ENCODE measurements around the gene NUBPL.

NUBPL gene, protein sequence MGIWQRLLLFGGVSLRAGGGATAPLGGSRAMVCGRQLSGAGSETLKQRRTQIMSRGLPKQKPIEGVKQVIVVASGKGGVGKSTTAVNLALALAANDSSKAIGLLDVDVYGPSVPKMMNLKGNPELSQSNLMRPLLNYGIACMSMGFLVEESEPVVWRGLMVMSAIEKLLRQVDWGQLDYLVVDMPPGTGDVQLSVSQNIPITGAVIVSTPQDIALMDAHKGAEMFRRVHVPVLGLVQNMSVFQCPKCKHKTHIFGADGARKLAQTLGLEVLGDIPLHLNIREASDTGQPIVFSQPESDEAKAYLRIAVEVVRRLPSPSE

DNA sequence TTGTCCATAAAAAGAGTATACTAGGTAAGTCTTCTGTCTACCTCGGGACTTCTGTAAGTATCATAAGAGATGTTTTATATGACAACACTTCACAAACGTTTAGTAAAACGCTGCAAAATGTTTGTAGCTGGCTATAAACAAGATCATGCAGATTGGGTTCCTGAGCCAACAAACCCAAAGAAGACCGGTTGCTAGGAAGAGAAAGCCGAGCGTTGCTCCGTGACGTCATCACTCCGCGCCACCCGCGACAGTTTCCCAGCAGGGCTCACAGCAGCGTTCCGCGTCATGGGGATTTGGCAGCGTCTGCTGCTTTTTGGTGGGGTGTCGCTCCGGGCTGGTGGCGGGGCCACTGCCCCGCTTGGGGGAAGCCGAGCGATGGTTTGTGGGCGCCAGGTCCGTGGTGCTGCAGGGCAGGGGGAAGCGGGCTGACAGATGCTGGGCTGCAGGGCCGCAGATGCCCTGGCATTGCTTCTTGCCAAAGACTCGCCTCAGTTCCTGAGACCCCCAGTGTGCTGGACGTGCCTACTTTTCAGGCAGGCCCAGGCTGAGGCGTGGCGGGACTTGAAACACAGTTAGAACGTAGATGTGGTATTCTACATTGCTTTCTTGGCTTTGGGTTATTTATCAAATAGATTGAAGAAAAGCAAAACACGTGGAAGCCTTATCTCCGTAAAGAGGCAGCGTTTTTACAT, at the start of gene NUBPL:
Gene NUBPL (plus strand): TSS at position 250 of the 692 bp plus-strand sequence. CDS start 36 bp downstream, at position 286.
- DNase-seq, result peak; percentile 54

DNA sequence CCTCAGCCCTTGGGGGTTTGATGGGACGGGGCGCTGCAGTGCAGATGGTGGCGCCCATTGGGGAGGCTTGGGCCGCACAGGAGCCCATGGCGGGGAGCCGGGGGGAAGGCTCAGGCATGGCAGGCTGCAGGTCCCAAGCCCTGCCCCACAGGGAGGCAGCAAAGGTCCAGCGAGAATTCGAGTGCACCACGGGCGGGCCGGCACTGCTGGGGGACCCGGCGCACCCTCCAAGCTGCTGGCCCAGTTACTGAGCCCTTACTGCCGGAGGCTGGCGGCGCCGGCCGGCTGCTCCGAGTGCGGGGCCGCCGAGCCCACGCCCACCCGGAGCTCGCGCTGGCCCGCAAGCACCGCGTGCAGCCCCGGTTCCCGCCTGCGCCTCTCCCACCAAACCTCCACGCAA, 34.1 kb upstream of the NUBPL start:
- DNase-seq, result no peak

DNA sequence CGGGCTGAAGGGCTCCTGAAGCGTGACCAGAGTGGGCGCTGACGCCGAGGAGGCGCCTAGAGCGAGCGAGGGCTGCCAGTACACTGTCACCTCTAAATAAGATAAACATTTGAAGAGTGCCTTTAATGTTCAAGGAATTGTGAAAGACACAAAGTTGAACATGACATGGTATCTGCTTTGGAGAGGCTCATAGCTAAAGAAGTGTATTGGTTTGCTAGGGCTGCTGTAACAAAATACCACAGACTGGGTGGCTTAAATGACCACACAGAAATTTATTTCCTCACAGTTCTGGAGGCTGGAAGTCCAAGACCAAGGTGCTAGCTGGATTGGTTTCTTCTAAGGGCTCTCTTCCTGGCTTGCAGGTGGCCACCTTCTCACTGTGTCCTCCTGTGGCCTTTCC, 33.7 kb upstream of the NUBPL start:
- no peak for DNase-seq

DNA sequence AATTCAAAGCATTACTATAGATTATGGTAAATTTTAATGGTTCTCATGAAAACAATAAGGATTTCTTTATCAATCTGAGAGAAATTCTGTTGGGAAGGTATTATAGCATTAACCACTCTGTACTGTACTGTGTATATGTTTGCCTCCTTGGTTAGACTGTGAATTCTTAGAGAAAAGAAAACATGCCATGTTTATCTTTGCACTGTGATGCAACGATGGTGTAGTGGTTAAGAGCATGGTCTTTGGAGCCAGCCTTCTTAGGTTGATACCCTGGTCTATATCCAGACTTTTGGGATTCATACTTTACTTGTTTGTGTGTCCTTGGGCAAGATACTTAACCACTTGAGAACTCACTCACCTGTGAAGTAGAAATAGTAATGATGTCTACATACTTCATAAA, 32.2 kb upstream of the NUBPL start:
- DNase-seq, result no peak

DNA sequence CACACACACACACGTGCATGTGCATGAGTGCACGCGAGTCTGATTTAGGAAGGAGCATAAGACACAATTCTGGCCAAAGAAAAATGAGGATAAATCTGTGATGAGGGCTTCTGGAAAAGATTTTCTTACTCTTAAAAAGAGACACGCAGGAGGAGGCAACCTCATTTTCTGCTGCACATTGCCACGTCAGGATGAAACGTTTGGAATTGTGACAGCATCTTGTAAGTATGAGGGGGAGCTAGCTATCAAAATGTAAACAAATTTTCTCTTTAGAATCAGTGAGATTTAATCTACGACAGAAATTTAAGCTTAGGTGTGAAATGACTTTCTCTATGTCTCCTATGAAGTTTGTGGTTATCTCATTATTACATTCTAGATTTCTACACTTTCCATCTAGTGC, 31.1 kb upstream of the NUBPL start:
- no peak for DNase-seq

DNA sequence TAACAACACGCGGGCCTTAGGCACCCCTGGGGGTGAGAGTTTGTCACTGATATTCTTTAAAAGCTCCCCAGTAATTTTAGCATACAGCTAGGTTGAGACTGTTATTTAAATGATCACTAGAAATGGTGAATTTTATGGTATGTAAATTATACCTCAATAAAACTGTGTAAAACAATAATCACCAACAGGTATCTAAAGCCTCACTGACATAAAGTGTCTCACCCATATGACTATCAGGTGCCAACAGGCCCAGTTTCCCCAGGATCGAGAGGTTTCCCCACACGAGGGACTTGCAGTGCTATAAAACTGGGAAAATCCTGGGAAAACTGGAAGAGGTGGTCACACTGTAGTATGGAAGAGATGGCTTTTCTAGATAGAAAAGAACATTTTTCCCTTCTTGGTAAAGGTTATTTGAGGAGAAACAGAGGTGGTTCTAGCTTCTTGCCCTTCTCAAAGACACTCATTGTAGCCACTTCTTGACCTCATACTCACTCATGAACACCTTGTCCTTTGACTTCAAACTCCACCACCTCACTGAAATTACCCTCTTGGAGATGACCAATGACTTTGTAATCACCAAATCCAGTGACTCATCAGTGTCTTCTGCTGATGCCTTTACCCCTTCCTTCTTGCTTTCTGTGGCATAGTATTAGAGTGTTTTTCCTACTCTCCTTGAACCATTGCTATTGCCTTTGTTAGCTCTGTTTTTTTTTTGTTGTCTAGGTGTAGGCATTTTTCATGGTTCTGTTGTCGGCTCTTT, 24.8 kb upstream of the NUBPL start:
- DNase-seq, result no peak

DNA sequence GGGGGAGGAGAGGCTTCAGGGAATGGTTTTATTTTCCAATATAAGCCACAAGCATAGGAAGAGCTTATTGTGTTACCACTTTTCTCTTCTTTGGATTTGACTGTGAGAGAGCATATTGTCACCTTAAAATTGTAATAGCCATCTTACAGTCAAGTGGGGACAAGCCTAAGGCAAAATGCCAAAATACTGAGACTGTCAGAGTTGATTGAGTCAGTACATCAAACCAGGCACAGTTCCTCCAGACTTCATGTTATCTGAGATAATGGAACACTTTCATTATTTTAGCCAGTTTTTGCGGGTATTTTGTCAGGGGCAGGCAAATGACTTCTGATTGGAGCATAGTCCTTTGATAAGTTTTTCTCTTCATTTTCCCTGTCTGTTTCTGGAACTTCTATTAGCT, 19.5 kb upstream of the NUBPL start:
- no peak for DNase-seq

DNA sequence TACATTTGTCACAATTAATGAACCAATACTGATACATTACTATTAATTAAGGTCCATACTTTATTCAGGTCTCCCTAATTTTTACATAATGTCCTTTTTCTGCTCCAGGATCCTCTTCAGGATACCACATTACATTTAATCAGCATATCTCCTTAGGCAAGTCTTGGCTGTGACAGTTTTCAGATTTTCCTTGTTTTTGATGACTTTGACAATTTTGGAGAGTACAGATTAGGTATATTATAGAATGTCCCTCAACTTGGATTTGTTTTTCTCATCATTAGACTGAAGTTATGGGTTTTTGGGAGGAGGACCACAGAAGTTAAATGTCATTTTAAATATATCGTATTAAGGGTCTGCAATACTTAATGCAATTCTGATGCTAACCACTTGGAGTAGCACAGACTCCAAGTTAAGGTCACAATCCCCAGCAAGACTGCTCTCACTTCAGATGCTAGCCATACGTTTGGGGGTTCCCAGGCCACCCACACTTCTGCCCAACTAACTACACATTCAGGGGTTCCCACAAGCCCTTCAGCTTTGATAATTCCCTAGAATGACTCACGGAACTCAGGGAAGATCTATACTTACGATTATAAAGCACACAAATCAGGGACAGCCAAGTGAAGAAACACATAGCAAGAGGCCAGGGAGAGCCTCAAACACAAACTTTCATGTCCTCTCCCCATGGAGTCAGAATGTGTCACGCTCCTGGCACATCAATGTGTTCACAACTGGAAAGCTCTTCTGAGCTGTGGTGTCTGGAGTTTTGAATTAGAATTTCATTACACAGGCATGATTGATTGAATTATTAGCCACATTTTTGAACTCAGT, 17.0 kb upstream of the NUBPL start:
- no peak for DNase-seq

DNA sequence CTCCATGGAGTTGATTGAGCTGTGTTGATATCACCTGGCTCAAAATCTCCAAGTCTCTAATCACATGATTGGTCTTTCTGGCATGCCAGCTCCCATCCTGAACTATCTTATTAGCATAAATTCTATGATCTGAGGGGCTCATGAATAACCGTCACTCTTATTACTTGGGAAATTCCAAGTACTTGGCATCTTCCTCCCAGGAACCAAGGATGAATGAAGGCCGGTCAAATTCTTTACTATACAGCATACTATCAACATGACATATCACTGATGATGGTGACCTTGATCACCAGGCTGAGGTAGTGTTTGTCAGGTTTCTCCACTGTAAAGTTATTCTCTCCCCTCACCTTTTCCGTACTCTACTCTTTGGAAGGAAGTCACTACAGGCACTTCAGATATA, 16.4 kb upstream of the NUBPL start:
- no peak for DNase-seq

DNA sequence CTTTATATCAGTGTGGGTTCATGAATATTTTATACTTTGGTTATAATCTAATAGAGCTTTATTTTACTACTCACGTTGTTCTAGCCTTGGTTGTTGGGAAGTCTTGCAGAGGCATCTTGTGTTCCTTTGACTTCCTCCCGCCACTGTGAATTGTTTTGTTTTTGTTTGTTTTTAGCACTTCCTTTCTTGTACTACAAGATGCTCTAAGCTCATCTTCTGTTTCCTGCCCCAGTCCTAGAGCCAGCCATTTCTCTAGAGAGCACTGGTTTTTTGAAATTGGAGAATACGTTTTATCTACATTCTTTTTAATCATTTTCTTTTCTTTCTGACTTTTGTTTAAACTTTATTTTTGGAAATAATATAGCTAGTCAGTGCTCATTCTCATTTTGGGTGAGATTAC, 15.9 kb upstream of the NUBPL start:
- no peak for DNase-seq

DNA sequence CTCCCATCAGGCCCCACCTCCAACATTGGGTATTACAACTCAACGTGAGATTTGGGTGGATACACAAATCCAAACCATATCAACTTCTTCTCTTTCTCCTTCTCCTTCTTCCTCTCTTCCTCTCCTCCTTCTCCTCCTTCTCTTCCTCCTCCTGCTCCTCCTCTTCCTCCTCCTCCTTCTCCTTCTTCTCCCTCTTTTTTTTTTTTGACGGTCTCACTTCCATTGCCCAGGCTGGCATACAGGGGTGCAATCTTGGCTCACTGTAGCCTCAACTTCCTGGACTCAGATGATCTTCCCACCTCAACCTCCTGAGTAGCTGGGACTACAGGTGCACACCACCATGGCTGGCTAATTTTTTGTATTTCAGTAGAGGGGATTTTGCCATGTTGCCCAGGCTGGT, 11.4 kb upstream of the NUBPL start:
- DNase-seq, result no peak

DNA sequence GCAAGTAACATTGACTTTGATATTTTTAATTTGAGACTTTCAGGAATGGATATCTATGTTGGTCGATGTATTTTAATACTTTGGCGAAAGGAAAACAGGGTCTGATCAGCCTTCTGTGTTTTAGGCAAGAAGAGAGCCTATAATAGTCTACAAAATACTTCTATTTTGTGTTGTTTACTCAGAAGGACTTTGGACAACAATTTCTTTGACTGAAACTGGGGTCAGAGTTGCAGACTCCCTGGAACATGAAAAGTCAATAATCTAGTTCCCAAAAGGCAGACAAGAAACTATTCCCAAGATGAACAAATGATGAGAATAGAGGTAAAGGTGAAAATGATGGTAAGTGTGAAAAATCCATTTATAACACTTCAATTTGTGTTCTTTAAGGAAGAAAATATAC, 10.6 kb upstream of the NUBPL start:
- no peak for DNase-seq

DNA sequence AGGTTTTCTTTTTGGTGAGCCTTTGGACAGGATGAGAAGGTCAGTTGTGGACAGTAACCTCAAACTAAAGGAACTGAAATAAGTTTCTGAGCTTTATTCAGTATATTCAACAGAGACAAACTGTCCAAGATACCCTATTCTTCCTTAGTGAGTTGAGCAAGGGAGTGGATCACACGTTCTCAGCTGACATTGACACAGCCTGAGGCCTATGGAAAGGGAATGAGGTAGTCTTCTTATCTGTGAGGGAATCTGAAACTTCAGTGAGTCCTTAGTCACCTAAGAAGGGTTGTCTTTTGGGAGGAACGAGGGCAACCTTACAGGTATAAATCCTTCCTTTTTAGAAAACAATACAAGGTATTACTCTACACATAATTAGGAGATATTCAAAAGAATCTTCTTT, 5.0 kb upstream of the NUBPL start:
- no peak for DNase-seq

DNA sequence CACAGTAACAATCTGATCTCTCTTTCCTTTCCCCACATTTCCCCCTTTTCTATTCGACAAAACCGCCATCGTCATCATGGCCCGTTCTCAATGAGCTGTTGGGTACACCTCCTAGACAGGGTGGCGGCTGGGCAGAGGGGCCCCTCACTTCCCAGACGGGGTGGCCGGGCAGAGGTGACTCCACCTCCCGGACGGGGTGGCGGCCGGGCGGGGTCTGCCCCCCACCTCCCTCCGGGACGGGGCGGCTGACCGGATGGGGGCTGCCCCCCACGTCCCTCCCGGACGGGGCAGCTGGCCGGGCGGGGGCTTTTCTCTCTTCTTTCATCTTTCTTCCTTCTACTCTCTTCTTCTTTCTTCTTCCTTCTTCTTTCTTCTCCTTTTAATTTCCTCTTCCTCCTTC, 1.3 kb upstream of the NUBPL start:
- DNase-seq, result no peak

DNA sequence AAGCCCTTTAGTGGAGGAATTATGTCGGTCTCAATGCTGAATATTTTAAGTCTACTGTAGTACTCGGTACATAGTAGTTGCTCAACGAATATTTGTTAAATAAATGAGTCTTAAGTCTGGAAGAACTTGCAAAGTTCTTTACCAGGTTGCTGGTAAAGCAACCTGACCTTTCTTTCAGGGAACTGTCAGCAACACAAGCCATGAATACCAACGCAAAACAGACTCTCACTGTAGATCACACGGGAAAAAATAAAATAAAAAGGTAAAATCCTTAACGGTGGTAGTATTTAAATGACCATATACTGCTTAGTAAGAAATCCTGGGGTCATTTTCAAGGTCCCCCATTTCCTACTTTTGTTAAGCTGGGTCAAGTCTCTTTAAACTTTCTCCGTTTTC, 447 bp upstream of the NUBPL start:
- no peak for DNase-seq

DNA sequence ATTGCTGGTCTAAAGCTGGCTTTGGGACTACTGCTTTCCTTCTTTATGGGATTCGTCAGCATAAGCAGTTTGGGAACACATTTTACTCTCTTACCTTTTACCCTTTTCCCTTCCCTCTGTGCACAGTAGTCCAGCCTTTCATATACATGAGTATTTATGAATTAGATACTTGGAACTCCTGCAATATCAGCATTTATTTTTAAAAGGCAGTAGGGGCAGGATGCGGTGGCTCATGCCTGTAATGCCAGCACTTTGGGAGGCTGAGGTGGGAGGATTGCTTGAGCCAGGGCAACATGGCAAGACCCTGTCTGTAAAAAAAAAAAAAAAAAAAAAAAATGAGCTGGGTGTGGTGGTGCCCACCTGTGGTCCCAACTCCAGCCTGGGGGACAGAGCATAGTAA, 3.0 kb downstream of the NUBPL start:
- DNase-seq, result no peak

DNA sequence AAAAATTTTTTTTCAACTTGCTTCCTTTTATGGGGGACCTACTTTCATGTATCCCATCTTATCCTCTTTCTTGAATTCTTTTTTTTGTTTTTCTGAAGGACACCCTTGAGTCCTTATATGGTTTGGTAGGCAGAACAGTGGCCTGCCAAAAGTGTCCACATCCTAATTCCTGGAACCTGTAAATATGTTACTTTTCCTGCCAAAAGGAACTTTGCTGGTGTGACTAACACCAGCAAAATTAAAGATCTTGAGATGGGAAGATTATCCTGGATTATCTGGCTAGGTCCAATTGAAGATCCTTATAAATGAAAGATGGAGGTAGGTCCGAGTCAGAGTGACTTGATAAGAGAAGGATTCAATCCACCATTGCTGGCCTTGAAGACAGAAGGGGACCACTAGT, 5.3 kb downstream of the NUBPL start:
- no peak for DNase-seq

DNA sequence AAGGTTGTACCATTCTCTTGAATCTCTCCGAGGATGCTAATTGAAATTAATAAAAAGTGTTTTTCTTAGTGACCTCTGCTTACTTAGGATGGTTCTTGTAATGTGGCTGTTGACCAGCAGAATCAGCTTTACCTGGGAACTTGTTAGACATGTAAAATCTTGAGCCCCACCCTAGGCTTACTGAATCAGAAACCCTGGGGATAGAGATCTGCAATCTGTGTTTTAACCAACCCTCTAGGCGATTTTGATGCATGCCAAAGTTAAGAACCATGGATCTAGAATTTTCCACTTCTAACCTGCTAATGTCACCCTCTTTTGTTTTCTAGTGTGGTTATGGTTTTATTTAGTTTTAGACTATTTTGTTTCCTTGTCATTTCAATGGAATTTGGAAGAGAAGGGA, 6.5 kb downstream of the NUBPL start:
- no peak for DNase-seq

DNA sequence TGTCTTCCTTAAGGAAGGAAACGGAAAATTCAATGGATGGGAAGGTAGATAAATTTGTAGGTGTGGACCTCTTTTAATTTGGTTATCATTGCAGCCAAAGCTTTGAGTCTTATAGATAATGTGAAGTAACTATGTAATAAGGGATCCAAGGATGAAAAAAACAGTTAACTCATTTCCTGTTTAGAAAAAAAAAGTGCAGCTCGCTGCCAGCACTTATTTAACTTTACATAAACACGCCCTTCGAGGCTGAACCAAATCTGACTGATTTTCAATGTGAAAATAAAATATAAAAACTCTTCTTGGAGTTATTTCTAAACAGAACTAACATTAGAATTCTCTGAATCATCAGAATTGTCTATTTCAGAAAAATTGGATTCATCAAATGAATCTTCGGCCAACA, 7.0 kb downstream of the NUBPL start:
- no peak for DNase-seq

DNA sequence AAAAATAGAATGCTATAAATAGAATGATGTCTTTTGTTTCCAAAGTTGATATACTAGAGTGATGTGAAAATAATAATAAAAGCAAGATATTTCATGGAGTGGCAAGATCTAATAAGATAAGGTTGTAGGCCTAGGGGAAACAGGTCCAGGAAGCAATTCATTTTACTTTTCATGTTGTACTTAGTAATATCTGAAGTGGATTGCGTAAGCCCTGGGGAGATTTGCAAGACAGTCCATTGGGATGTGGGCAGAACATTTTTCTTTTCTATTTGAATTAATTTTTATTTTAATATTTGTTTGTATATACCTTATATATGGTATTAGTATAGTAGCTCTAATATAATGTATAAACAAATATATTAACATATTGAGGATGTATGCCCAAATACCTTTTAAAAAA, 7.5 kb downstream of the NUBPL start:
- DNase-seq, result no peak

DNA sequence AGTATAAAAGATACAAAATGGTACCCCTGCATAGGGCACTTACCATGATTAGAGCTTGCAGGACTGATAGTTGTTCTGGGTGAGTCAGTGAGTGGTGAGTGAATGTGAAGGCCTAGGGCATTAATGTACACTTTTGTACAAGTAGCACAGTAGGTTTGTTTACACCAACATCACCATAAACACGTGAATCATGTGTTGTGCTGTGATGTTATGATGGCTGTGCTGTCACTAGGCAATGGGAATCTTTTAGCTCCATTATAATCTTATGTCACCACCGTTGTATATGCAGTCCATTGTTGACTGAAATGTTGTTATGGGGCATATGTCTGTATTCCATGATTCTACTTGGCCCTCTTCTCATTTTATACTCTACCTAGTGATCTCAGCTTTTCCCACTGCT, 11.8 kb downstream of the NUBPL start:
- no peak for DNase-seq

DNA sequence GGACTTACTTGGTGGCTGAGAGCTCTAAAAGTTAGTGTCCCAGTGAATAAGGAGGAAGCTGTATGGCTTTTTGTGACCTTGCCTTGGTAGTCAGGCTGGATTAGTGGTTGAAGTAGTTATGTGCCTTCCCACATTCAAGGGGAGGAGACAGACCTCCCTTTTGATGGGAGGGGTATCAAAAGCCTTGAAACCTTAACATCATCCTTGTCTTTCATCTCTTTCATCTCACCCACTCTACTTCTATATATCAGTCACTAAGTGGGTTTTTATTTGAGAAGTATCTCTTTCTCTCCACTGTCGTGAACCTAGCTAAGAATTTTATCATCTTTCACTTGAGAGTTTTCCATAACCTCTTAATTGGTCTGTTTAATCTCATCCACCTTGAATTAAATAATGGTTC, 15.7 kb downstream of the NUBPL start:
- DNase-seq, result no peak

DNA sequence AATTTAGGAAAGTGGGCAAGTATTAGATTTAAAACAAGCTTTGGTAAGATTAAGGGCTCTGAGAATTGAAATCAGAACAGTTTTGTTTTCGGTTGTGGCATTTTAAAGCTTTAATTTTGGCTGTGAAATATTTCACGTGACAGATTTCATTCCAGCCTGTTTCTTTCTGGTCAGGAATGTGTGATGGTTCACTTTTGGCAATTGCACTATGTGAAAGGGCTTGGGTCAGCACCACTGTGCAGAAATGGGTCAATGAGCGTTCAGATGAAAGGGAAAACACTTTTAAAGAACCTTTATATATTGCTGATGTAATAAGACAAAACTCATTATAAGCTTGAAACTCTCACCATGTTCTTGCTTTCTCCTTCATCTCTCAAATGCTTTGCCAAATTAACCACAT, 17.1 kb downstream of the NUBPL start:
- no peak for DNase-seq
